GM21825 (cell line): Measurements from ENCODE around the gene C1orf21.

ENCODE experiments used
- ATAC-seq: cut with Tn5 transposase; IDR thresholded peaks from one replicate; pipeline ENCODE4 v1.9.1; 2021; ENCODE audit warnings: mild to moderate bottlenecking, moderate library complexity; ENCODE audit not compliant: unreplicated experiment

The C1orf21 gene

DNA sequence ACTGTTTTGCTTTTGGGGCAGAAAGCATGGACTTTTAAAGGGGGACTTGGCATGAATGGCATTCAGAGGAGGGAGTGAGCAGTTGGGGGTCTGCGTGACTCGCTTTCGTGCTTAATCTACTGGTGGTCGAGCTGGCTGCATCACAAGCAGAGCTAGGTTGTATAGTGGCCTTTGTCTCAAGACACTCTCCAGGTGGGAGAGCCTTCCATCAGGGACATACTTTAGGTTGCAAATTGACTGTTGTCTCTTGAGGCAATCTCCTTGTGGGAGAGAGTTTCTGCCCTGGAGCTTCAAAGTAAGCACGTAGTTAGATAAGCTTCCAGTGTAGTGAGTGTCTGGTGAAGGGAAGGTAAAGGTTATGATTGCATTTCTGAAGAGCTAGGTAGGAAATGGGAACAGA is 93.9 kb downstream of the C1orf21 start:
- ATAC-seq, result no peak

DNA sequence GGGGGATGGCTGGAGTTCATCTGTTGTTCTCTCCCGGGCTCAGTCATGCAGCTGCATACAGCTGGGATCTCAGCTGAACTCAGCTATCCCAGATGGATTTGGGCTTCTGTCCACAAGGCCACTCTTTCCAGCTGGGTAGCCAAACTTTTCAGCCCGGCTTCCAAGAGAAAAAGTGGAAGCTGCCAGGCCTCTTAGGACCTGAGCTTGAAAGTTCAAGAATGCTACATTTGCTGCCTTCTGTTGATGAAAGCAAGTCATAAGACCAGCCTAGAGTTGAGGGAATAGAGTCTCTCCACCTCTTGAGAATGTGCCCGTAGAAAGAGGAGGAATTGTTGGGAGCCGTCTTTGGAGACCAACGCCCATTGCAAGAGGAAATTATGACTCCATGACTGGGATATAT is 95.3 kb downstream of the C1orf21 start:
- ATAC-seq, result no peak

DNA sequence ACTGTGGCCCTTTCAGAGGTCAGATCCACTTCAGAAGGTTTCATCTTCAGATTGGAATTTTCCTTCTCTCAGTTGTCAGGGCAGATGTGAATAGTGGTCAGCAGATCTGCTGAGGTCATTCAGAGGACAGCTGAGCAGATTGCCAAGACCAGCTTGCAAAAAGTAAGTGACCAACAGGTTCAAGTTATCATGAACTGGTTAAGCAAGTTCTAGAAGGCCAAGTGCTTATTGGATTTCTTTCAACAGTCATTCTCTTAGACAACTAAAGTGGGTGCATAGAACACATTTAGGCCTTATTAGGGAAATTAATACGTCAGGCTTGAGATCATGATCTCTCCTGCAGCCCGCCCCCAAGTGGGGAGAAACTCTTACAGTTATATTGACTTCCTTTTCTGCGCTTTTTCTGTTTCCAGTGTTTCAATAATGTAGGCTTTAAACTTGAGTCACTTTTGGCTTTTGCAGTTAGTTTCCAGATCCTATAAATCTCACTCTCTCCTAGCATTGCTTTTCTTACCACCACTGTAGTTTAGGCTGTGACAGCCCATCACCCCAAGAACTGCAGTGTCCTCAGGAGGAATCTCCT is 96.4 kb downstream of the C1orf21 start:
- no peak for ATAC-seq

DNA sequence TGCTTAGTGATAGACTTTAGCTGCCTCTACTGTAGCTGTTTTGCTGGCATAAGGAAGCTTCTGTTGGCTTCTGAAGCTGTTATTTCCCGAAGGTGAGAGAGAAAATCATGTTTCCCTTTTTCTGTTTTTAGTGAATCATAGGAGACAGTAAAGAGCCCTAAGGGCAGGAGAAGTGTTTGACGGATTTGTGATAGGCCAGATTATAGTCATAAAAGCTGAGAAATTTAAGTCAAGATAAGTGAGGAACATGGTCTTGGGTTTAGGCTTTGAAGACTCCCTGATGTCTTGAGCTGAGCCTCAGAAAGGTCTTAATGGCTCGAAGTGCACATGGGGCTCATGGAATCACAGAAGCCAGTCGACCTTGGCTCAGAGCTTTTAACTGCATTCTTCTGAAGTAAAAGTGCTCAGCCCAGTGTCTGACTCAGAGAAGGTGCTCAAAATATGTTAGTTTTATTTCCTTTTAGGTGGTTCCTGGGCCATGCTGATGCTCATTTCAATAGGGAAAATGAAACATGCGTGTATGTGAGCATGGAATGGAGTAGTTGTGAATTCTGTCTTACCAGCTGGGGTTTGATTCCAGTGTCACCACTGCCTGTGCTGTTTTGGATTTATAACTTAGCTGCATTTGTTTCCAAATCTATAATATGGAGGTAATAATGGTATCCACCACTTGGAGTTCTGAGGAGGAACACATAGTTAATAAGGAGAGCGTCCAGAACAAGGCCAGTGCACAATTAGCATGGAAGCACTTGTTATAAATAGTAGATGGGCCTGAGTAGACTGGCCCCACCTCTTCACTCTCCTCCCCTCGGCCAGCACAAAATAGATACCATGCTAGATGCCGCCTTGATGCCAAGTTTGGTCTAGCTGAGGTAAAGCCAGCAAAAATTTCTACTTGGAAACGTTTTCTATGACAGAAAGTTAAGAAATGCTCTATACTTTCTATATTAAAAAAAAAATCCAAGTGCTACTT is 99.2 kb downstream of the C1orf21 start:
- ATAC-seq, result no peak

DNA sequence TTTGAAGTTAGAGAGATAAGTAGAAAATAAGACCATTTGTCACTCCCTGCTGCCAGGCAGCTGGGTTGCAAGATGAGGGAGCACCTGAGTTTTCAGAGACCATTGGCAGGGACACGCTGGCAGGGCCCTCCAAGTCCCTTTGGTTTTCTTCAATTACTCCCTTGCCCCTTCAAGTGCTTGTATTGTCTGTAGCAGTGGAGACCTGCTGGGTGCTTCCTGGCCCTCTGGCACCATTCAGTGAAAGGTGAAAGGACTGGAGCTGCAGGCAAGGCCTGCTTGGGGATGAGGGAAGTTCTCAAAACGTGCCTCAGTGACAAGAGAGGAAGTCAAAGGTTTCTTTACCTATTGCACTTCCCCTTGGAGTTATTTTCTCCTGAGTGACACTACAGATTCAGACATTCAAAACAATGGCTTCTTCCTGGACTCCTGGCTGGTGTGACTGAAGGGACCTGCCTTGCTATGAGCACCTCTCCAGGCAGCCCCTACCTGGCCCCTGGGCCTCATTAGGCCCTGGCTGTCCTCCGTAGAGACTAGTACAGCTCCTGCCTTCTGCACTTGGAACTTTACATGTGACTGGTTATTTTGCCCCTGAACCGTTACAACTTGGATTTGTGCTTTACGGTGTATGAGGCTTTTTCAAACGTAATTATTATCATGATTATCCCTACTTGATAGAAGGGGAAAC is 100.1 kb downstream of the C1orf21 start:
- ATAC-seq, result no peak

DNA sequence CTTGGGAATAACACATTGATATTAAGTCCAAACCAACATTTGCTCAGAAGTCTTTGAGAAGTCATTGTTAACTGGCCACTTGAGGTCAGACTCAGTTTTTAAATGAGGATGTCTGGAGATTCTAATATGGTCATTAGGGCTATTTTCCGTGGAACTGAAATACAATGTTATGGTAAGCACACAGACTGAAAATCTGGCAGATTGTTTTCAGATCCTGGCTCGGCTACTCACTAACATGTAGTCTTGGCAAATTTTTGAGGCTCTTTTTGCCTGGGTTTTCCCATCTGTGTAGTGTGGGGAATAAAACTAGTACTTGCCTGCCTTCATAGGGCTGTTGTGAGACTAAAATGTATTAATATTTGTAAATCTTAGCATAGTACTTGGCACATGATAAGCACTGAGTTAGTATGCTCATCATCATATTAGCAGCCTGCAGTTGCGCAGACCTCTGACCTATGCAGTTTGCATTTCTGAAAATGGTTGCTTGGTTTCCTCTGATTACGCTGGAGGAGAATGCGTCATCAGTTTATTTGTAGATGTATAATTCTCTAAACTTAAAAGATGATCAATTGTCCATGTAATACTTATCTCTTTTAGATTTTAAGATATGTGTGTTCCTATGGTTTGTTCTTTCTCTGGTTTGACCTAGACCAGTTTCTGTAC is 100.8 kb downstream of the C1orf21 start:
- ATAC-seq, result no peak

DNA sequence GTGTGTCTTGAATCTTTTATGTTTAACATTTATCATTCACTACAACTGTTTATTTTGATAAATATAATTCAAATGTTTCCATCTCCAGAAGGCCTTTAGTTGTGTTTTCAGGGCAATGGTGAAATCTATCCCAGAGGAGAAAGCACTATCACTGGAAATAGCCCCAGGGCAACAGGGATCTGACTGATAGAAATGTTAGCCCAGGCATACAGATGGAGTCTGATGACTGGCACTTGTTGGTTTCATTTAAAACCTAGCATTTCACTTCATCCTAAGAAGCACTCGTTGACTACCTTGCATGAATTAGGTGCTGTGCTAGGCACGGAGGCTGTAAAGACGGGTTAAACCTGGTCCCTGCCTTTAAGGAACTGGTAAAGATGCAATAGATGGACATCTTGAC is 103.1 kb downstream of the C1orf21 start:
- ATAC-seq, result no peak

DNA sequence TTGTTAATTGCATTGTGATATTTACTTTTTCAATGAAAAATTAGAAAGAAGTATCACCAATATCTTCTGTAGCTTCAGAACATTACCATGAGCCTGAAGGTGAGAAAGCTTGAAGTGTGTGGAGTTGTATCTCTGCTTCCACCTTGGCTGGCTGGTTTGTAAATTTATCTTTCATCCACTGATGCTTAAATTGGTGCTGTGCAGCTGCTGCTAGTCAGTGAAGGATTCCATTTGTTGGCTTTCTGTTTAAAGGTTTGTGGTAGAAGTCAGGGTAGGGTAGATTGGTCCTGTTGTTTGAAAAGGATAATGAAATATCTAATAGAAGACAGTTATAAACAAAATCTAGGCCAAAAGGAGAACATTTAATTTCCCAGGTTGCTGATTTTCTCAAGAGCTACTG is 105.7 kb downstream of the C1orf21 start:
- no peak for ATAC-seq

DNA sequence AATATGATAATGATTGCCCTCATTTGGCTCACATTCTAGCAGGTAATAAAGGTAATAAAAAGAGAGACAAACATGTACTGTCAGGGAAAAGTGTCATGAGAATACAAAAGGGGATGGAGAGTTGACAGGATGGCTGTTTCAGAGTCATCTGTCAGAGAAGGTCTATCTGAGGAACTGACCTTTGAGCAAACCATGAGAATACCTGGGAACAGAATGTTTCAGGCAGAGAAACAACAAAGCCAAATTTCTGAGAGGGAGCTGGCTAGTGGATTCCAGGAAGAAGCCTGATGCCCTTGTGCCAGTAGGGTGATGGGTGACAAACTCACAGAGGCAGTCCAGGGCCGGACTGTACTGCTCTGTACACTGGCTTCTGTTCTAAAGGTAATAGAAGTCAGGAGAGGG is 107.2 kb downstream of the C1orf21 start:
- no peak for ATAC-seq

DNA sequence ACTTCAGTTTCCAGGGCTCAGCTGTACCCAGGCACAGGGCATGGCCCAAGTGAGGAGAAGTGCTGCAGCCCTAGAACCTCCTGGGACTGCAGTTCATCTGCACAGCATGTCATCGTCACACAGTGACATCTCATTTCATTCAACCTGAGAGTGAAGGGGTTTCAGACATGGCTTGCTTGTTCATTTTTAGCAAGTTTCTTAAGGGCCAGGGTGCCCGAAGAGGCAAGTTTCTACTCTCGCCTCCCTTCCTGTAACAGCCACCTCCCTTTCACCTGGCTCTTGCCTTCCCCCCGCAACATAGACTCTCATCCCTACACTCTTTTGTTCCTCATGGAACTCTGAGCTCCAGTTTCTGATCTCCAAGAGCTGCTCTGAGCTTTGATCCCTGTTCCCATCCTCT is 108.1 kb downstream of the C1orf21 start:
- peak; percentile 74 for ATAC-seq

DNA sequence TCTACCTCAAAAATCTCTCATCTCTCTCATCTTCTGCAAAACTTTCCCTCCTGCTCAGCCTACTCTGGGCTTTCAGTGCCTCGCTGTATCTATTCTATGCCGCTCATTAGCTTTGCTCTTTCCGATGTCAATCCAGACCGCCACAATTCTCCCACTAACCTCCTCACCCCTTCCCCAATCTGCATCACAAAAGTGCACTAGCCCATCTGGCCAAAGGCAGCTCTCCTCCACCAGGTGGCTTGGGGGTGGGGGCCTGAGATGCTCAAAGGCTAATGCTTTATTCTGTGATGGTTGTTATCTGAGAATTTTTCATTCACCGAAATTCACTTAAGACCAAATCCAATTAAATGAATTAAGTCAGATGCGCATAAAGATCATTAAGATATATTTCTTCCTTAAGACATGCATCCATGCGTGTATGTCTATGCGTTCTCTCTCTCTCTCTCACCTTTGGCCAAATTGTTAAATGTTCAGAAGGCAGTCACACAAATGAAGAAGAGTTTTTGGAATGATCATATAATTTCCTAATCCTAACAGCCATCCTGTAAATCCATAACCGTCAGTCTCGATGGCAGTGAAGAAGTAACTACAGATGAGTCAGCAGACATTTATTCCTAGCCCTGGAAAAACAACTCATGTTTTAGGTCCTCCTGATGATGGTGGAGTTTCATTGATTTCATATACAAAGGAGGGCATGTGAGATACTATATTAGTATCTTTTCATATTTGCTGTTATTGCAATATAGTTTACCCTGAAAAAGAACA is 111.3 kb downstream of the C1orf21 start:
- no peak for ATAC-seq

DNA sequence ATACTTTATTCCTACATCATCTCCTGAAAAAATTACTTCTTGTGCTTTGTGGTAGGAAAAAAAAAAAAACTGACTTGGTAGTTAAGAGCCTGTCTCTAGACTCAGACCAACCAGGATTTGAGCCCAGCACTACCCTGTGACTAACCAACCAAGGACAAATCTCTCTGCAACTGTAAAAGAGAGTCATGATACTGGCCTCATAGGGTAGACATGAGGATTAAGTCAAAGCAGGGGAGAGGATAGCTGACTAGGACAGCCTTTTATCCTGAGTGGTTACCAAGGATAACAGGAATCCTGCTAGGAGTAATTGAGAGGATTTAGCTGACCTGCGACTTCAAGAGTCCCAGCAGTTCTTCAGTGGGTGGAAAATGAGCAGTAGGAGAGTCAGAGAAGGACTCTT is 112.8 kb downstream of the C1orf21 start:
- no peak for ATAC-seq

DNA sequence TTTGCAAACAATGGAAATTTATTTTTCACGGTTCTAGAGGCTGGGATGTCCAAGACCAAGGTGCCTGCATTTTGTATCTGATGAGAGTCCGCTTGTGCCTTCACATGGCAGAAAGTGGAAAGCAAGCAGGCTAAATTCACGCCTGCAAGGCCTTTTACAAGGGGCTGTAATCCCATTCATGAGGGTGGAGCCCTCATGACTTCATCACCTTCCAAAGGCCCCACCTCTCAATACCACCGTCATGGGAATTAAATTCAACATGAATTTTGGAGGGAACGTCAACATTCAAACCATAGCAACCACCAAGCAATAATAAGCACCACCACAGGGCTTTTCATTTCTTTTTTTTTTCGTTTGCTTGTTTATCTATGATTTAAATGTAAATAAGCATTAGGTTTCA is 115.3 kb downstream of the C1orf21 start:
- ATAC-seq, result no peak

DNA sequence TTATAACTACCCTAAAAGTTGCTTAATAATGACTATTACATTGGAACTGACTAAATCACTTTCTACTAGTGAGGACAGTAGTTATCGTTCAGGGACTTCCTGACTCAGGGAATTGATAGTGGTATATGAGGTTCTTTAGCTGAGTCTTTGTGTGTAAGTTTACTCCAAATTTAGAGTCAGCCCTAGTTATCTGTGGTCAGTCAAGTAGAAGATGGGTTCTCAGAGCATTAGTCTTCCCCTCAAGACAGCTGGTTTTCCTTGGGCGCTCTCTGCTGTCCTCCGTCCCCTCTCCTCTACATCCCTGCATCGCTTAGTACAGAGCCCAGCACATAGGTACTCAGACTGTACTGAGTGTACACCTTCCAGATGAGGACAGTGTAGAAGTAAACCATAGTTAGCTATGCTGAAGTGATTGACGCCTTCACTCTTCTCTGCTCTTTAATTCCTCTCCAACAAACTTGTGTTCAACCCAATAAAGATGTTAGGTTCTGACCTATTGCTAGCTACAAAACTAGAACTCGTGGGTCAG is 116.5 kb downstream of the C1orf21 start:
- no peak for ATAC-seq

DNA sequence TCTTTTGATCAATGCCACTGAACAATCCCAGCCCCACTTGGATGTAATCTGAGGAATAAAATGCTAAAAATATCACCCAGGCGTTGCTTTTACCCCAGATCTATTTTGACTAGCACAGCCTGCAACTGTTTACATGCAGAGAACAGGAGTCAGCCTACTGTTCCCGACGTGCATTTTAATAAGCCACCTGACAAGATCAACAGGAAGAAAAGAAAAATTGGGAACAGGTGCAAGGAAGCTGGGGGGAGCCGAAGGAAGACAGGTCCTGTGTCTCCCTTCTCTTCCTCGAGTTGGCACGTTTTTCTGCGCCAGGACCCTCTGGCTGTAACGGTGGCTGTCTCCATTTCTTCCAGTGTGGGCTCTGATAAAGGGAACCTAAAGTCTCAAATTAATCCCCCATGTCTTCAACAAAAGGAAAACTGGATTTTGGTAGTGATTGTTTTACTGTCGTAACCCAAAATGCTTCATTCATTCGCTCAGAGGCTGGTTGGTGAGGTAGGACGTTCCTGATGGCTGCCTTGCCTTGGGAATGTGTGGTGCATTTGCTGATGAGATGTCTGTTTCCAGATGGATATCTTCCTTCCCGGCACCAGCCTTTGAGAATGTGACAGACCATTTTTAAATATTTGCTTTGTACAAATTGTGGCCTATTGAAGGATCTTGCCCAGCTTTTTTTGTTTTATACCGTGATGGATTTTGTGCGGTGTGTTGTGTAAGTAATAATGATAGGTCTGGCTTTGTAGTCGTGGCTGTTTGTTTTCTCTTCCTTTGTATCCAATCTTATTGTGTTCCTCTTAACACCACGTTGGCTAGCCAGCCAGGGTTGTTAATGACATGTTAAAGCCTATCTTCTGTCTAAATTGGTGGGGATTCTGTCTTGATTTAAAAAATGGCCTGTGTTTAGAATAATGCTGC is 117.5 kb downstream of the C1orf21 start:
- ATAC-seq, result no peak

DNA sequence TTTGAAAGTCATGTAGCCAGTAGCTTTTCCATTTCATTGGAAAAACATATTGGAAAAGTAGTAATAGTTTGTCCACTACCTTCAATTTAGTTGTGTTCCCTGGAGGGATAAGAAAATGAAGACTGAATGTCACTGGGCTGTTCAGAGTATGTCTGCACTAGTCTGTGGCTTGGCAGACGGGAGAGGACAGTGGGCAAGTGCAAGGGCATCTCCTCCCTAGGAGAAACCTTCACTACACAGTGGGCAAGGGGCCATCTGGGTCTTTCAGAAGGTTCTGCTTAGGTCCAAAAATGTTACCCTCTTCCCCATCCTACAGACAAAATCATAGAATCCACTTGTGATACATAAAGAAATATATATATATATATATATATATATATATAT is 118.1 kb downstream of the C1orf21 start:
- ATAC-seq, result no peak

DNA sequence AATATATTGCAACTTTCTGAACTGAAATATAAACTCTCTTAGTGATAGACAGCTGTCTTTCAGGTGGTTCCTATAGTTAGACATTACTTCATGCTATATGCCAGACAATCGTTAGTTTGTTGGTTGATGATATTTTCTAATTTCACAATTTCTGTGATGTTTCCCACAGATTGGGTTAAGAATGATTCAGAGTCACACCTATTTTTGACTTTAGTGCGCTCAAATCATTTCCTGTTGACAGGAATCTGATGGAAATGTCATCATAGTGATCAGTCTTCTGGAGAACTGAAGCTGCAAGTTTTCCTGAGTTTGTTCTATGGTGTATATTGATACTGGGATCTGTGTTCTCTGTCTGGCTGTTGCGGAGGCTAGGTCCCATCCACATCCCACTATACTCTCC is 119.7 kb downstream of the C1orf21 start:
- ATAC-seq, result no peak

DNA sequence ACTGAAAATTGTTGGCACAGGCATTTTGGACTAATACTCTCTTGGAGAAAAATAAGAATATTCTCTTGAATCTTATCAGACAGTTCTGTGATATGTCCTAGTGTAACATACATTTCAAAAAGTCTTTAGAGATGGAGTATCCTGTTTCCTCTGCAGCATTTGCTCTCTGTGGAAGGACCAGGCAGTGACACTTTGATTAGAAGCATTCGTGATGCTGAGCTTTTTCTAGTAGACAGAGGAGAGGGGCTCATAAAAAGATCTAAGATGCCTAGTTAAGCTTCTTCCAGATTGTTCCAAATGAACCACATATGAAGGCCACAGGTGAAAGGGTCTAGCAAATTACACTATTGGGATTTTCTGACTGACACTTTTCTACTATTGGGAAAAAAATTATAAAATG is 120.3 kb downstream of the C1orf21 start:
- no peak for ATAC-seq

DNA sequence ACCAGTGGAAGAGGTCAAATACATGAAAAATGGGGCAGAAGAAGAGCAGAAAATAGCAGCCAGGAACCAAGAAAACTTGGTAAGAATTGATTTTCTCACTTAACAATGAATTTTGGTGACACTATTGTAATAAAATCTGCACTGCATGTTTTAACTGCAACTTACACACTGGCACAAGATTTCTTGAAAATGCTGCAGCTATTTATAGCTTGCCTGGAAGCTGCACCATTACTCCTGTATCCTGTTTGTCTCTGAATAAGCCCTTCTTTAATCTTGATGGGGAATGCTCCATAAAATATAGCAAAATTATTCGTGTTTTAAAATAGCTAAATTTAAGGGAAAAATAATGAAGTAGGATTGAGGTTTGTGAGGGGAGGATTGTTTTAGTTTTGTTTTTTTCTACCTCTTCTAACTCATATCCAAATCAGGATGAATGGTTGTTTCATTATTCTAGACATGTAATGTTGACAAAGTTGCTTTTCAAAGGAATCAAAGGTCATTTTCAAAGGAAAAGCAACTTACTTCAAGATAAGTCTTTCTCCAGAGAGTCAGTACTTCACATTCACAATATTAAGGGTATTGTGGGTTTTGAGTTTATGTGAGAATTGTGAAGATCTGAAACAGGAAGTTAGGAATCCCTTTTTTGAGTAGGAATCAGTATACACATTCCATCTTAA is 120.9 kb downstream of the C1orf21 start:
- no peak for ATAC-seq
